A549 (cell line): ENCODE results near the gene MRPS24. TPM values are rescaled to one million over a fixed set of nuclear protein-coding genes. Genes with fewer than 3 reads are reported as not detected.

Experiments
- ATAC-seq, 2 experiments: fragments of 200-7000 bp in 1 of 2; fragments of >200 bp in 1 of 2; cut with Nextera tagmentation in 1 of 2; cut with Tn5 transposase in 1 of 2; 3 replicates each; pipeline versions ENCODE4 v1.8.0 to v1.9.1; 2018 to 2020; ENCODE audit warnings: mild to moderate bottlenecking in 1 of 2, moderate library complexity in 1 of 2
- CTCF ChIA-PET: fragments of 300-600 bp; sonication (Branson Sonifier 250); formaldehyde crosslinking; extraction: SDS; loops from one replicate; lab custom pipeline; 2021; ENCODE audit warnings: antibody characterized with exemption, inconsistent platforms; lab: Yijun Ruan, JAX
- POLR2A ChIA-PET: fragments of 350-600 bp; formaldehyde crosslinking; extraction: SDS; loops from one replicate; lab custom pipeline; 2021; ENCODE audit warnings: antibody characterized with exemption, inconsistent platforms; lab: Yijun Ruan, JAX
- DNase-seq, 2 experiments: peaks; one replicate each; pipeline versions ENCODE4 v3.0.0 to v3.0.0-alpha.2; 2011 to 2016; ENCODE audit warnings: low read depth in 1 of 2, low spot score in 1 of 2
- FAIRE-seq: peaks from 2 replicates; lab custom pipeline; 2011; peaks lifted over from hg19 to GRCh38; lab: Jason Lieb, UNC
- H3K27ac ChIP-seq, 2 experiments: fragments of >200 bp; sonication (Bioruptor Twin); formaldehyde crosslinking; 3 replicates each; pipeline ENCODE4 v1.5.1; 2016 to 2017
- H3K4me1 ChIP-seq: fragments of >200 bp; sonication (Bioruptor Twin); formaldehyde crosslinking; 3 replicates; pipeline ENCODE4 v1.6.1; 2016
- H3K4me2 ChIP-seq: fragments of >200 bp; sonication (Bioruptor Twin); formaldehyde crosslinking; 3 replicates; pipeline ENCODE4 v1.6.1; 2016
- H3K4me3 ChIP-seq: fragments of >200 bp; sonication (Bioruptor Twin); formaldehyde crosslinking; 3 replicates; pipeline ENCODE4 v1.5.1; 2016
- H3K9me3 ChIP-seq: fragments of >200 bp; sonication (Bioruptor Twin); formaldehyde crosslinking; 3 replicates; pipeline ENCODE4 v1.6.1; 2016
- CHD2 ChIP-seq: fragments of 150-350 bp; IDR thresholded peaks from 2 replicates; pipeline ENCODE4 v1.6.1; 2014; ENCODE audit warnings: low read length; ENCODE audit not compliant: partially characterized antibody
- E2F6 ChIP-seq: IDR thresholded peaks from 2 replicates; pipeline ENCODE4 v1.6.1; 2012; ENCODE audit warnings: low read depth, borderline replicate concordance
- EHF ChIP-seq: fragments of 250-450 bp; sonication (Bioruptor Pico); IDR thresholded peaks from 2 replicates; pipeline ENCODE4 v1.5.0; 2020; ENCODE audit warnings: mild to moderate bottlenecking
- FOXS1 ChIP-seq: fragments of 250-450 bp; sonication (Bioruptor Pico); IDR thresholded peaks from 2 replicates; pipeline ENCODE4 v1.5.0; 2020; ENCODE audit warnings: mild to moderate bottlenecking, moderate library complexity
- GATA3 ChIP-seq: IDR thresholded peaks from 2 replicates; pipeline ENCODE4 v1.6.1; 2012; ENCODE audit warnings: borderline replicate concordance
- HDAC2 ChIP-seq: fragments of 200-600 bp; sonication (generic); IDR thresholded peaks from 2 replicates; pipeline ENCODE4 v1.6.1; 2016
- HOXB5 ChIP-seq: fragments of 250-450 bp; sonication (Bioruptor Pico); IDR thresholded peaks from 2 replicates; pipeline ENCODE4 v1.5.0; 2020; ENCODE audit warnings: mild to moderate bottlenecking, moderate library complexity
- JUN ChIP-seq, 2 experiments: fragments of >200 bp; sonication (Bioruptor Twin); formaldehyde crosslinking; IDR thresholded peaks; 2 replicates in 1 of 2; 3 replicates in 1 of 2; pipeline ENCODE4 v1.6.1; 2016 to 2017
- JUNB ChIP-seq: fragments of >200 bp; sonication (Bioruptor Twin); formaldehyde crosslinking; IDR thresholded peaks from 2 replicates; pipeline ENCODE4 v1.6.1; 2016
- MYC ChIP-seq: IDR thresholded peaks from 2 replicates; pipeline ENCODE4 v1.6.1; 2012; ENCODE audit warnings: mild to moderate bottlenecking, inconsistent platforms, low read length, improper control_type of control experiment, borderline replicate concordance
- NFE2L2 ChIP-seq: fragments of 150-350 bp; conservative IDR thresholded peaks from 2 replicates; pipeline ENCODE4 v1.6.1; 2014; ENCODE audit warnings: low read length
- NPAS2 ChIP-seq: fragments of 250-450 bp; sonication (Bioruptor Pico); IDR thresholded peaks from 2 replicates; pipeline ENCODE4 v1.8.0; 2022; ENCODE audit warnings: mild to moderate bottlenecking, moderate library complexity, borderline replicate concordance
- NR3C1 ChIP-seq: fragments of >200 bp; sonication (Bioruptor Twin); formaldehyde crosslinking; IDR thresholded peaks from 3 replicates; pipeline ENCODE4 v1.6.1; 2017
- RAD21 ChIP-seq, 2 experiments: fragments of >200 bp in 1 of 2; sonication (Bioruptor Twin) in 1 of 2; formaldehyde crosslinking in 1 of 2; IDR thresholded peaks in 1 of 2; conservative IDR thresholded peaks in 1 of 2; 2 replicates in 1 of 2; 3 replicates in 1 of 2; pipeline ENCODE4 v1.6.1; 2012 to 2018; ENCODE audit warnings: inconsistent platforms in 1 of 2
- RARB ChIP-seq: fragments of 250-450 bp; sonication (Bioruptor Pico); IDR thresholded peaks from 2 replicates; pipeline ENCODE4 v1.8.0; 2021; ENCODE audit warnings: mild to moderate bottlenecking, moderate library complexity
- RFX5 ChIP-seq: fragments of 450-650 bp; IDR thresholded peaks from 2 replicates; pipeline ENCODE4 v1.7.1; 2014; ENCODE audit warnings: antibody characterized with exemption, mild to moderate bottlenecking, moderate library complexity
- SMC3 ChIP-seq: fragments of >200 bp; sonication (Bioruptor Twin); formaldehyde crosslinking; IDR thresholded peaks from 3 replicates; pipeline ENCODE4 v1.6.1; 2018; ENCODE audit warnings: inconsistent platforms
- ZC3H11A ChIP-seq: fragments of 450-650 bp; IDR thresholded peaks from 2 replicates; pipeline ENCODE4 v1.6.1; 2014; ENCODE audit warnings: antibody characterized with exemption, mild to moderate bottlenecking
- WGBS: methylation state at CpG from one replicate; pipeline ENCODE4 v1.1.6; 2017; ENCODE audit errors: missing lambda C conversion rate; 5-methylcytosine and 5-hydroxymethylcytosine counted together
- polyA plus RNA-seq, 4 experiments: library from polyadenylated mRNA; depleted of rRNA in 3 of 4; stranded (reverse); fragments of >200 nt; fragmentation: RNase III in 1 of 4; extraction: RNeasy Plus Mini Kit Qiagen cat#74134 plus additional on column Dnase treatment in 1 of 4; gene quantifications; 2 replicates in 3 of 4; 3 replicates in 1 of 4; pipeline ENCODE4 v1.2.3, GENCODE V29; 2011 to 2017
- TF ChIP-seq, protein P1 (sequence below): fragments of 250-450 bp; sonication (Bioruptor Pico); IDR thresholded peaks from 2 replicates; pipeline ENCODE4 v1.5.0; 2021; ENCODE audit warnings: mild to moderate bottlenecking, moderate library complexity, borderline replicate concordance
- TF ChIP-seq, protein P2 (sequence below): fragments of 450-650 bp; IDR thresholded peaks from 2 replicates; pipeline ENCODE4 v1.6.1; 2014; ENCODE audit warnings: antibody characterized with exemption
- TF ChIP-seq, protein P3 (sequence below): IDR thresholded peaks from 2 replicates; pipeline ENCODE4 v1.6.1; 2012

Gene MRPS24
- polyA plus RNA-seq, 2 of the 4 experiments (the other 2 are of a cell fraction): 170 to 226 TPM

DNA sequence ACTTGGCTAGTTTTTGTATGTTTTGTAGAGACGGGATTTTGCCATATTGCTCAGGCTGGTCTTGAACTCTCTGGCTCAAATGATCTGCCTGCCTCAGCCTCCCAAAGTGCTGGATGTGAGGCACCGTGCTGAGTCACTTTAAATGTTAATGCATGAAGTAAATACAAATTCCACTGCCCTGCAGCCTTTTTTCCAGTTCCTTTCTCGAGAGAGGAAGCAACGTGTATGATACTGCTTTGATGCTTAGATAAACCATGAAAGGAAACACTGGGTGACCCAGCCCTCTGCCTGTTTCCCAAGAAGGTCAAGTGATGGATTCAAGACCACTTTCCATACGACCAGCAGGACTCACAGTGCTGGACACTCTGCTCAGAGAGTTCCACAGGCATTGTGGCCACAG is 11.3 kb upstream of the MRPS24 start:
- Histone ChIP-seq H3K4me1 (peaks cover 5% of the 10 kb centered on the region; the same call in 1 of the 3 replicates), H3K4me3 (no peak overlapping the region), H3K27ac (no peak overlapping the region), H3K4me2 (no peak overlapping the region), H3K9me3 (no peaks in the 10 kb centered on the region)
- no peak for FAIRE-seq
- POLR2A ChIA-PET: no interaction called here
- CTCF ChIA-PET: interaction anchor here (0.8 to 2.6 kb wide), 4 partner anchors 10 to 42 kb away, joined by 3 to 9 read pairs (median 5); partner anchors contain the start of gene MRPS24
- TF ChIP-seq EHF (CRISPR knock-in tag): no peak
- TF ChIP-seq NFE2L2: no peak
- no peak for TF ChIP-seq HDAC2
- TF ChIP-seq HOXB5: no peak
- TF ChIP-seq, protein P1, sequence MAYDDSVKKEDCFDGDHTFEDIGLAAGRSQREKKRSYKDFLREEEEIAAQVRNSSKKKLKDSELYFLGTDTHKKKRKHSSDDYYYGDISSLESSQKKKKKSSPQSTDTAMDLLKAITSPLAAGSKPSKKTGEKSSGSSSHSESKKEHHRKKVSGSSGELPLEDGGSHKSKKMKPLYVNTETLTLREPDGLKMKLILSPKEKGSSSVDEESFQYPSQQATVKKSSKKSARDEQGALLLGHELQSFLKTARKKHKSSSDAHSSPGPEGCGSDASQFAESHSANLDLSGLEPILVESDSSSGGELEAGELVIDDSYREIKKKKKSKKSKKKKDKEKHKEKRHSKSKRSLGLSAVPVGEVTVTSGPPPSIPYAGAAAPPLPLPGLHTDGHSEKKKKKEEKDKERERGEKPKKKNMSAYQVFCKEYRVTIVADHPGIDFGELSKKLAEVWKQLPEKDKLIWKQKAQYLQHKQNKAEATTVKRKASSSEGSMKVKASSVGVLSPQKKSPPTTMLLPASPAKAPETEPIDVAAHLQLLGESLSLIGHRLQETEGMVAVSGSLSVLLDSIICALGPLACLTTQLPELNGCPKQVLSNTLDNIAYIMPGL (CRISPR knock-in tag): no peak
- no peak for TF ChIP-seq RFX5
- no peak for TF ChIP-seq NR3C1
- TF ChIP-seq GATA3: no peak
- TF ChIP-seq ZC3H11A: no peak
- WGBS: 78% methylated on average over 5 of the region's 5 CpGs
- no peak for DNase-seq
- no peak for ATAC-seq

- Histone ChIP-seq H3K27ac (no peak overlapping the region), H3K4me3 (no peak overlapping the region), H3K9me3 (no peaks in the 10 kb centered on the region), H3K4me2 (no peak overlapping the region), H3K4me1 (peaks cover 5% of the 10 kb centered on the region; the same call in 1 of the 3 replicates)
- ChIA-PET CTCF (interaction anchor here (0.6 to 2.6 kb wide), 5 partner anchors 11 to 41 kb away, joined by 3 to 9 read pairs (median 4); partner anchors contain the start of gene MRPS24), POLR2A (no interaction called here)
- TF ChIP-seq, protein P2, sequence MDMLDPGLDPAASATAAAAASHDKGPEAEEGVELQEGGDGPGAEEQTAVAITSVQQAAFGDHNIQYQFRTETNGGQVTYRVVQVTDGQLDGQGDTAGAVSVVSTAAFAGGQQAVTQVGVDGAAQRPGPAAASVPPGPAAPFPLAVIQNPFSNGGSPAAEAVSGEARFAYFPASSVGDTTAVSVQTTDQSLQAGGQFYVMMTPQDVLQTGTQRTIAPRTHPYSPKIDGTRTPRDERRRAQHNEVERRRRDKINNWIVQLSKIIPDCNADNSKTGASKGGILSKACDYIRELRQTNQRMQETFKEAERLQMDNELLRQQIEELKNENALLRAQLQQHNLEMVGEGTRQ: no peak
- ATAC-seq (no peak), FAIRE-seq (no peak), DNase-seq (no peak)
- WGBS: 49% methylated on average over 2 of the region's 2 CpGs
Measured at GRCh38 chr7:43879477-43879876, 10.2 kb upstream of the MRPS24 start.

GRCh38 chr7:43878867-43879266 is 9.6 kb upstream of the MRPS24 start:
- Histone ChIP-seq H3K4me1 (peaks cover 5% of the 10 kb centered on the region; the same call in 2 of the 3 replicates), H3K9me3 (no peaks in the 10 kb centered on the region), H3K4me2 (no peak overlapping the region), H3K27ac (no peak overlapping the region), H3K4me3 (no peak overlapping the region)
- ATAC-seq (no peak), DNase-seq (no peak), FAIRE-seq (no peak)
- ChIA-PET CTCF (interaction anchor here (1.6 to 2.6 kb wide), 3 partner anchors 10 to 40 kb away, joined by 4 to 9 read pairs (median 6); partner anchors contain the start of gene MRPS24), POLR2A (no interaction called here)
- TF ChIP-seq NR3C1: no peak
- no peak for TF ChIP-seq JUN (IDR thresholded peaks at IDR 0.05)
- no peak for TF ChIP-seq NPAS2 (CRISPR knock-in tag)
- WGBS: 93% methylated on average over 5 of the region's 5 CpGs

DNA sequence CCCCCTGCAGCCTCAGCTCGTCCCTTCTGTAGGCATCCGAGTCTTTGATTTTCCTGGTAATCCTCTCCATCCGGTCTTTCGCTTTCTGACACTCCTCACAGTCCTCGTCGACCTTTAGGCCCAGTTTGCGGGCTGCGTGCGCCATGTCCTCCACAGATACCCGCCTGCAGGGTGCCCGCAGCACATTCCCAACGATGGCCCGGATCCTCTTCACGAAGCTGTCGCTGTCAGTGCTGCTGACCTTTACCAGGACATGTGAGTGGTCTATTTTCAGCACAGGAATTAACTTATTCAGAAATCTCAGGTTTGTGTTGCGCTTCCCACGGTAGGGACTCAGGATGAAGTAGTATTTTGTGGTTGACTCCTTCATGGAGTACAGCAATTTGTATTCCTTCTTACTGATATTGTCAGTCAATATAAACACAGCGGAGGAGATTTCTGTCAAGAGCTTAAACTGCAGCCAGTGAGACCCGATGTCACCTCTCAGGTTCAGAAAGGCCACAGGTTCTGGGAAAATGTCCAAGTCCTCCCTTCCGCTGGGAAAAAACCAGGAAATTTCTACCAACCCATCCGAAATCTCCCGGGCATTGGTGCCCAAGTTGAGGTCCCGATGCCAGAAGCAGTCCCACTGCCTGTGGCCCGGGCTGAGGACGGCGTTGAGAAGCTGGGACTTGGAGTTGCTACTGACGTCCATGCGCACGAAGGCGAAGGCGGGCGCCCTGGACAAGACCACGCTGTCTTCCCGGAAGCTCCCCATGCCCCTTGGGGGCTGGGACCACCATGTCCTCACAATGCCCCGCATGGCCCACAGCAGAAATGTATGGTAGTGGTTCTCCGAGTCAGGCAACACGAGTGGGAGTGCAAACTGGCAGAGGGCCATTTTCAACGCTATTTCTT is 8.9 kb upstream of the MRPS24 start:
- H3K9me3 ChIP-seq: no peaks in the 10 kb centered on the region
- CTCF ChIA-PET: interaction anchor here (0.8 to 2.6 kb wide), 2 partner anchors 9 to 13 kb away, joined by 3 to 6 read pairs; partner anchors contain the start of gene MRPS24
- DNase-seq: no peak
- no peak overlapping the region for H3K4me2 ChIP-seq
- WGBS: 95% methylated on average over 38 of the region's 38 CpGs
- no peak overlapping the region for H3K4me3 ChIP-seq
- POLR2A ChIA-PET: no interaction called here
- H3K27ac ChIP-seq: no peak overlapping the region
- no peak for TF ChIP-seq RAD21 (conservative IDR thresholded peaks at IDR 0.05 in 1 of 2, IDR thresholded peaks at IDR 0.05 in 1 of 2)
- no peak for TF ChIP-seq MYC
- TF ChIP-seq FOXS1 (CRISPR knock-in tag): no peak
- no peak for TF ChIP-seq E2F6
- TF ChIP-seq RFX5: no peak
- TF ChIP-seq CHD2: no peak
- TF ChIP-seq RARB: no peak
- TF ChIP-seq, protein P3, sequence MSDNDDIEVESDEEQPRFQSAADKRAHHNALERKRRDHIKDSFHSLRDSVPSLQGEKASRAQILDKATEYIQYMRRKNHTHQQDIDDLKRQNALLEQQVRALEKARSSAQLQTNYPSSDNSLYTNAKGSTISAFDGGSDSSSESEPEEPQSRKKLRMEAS: no peak
- TF ChIP-seq, protein P1 (CRISPR knock-in tag): no peak
- TF ChIP-seq JUNB: no peak
- no peak for TF ChIP-seq SMC3
- no peak for ATAC-seq
- FAIRE-seq: no peak
- peaks cover 10% of the 10 kb centered on the region for H3K4me1 ChIP-seq
